Gastroesophageal sphincter (tissue), 4 donors: Measurements from ENCODE around the gene GIPC1. TPM values are rescaled to one million over a fixed set of nuclear protein-coding genes. Genes with fewer than 3 reads are reported as not detected.
A peak's percentile ranks its signal among the peaks of the same experiment; 100 is the strongest.
"Not testable (repeated sequence)": the region's sequence is repeated elsewhere in the genome, so short reads cannot be mapped to it uniquely, and the experiment has no call there.

Experiments
- ATAC-seq: fragments of 150-250 bp; one replicate; pipeline ENCODE4 v1.9.1; 2016; ENCODE audit warnings: mild to moderate bottlenecking, moderate library complexity
- H3K27ac ChIP-seq, 4 donors: fragments of 200-600 bp; sonication (generic) in 3 of 4; 1 replicate in 3 of 4; 2 replicates in 1 of 4; pipeline ENCODE4 v1.5.1; 2016 to 2019
- H3K27me3 ChIP-seq: fragments of 200-600 bp; sonication (generic); one replicate; pipeline ENCODE4 v1.5.1; 2019
- H3K36me3 ChIP-seq, 2 donors: fragments of 200-600 bp; sonication (generic); one replicate each; pipeline ENCODE4 v1.5.1; 2019; ENCODE audit warnings: control low read depth in 1 of 2
- H3K4me1 ChIP-seq, 3 donors: fragments of 200-600 bp; sonication (generic); 1 replicate in 2 of 3; 2 replicates in 1 of 3; pipeline ENCODE4 v1.5.1; 2016 to 2019; ENCODE audit warnings: control low read depth in 2 of 3
- H3K4me3 ChIP-seq, 2 donors: fragments of 200-600 bp; sonication (generic); one replicate each; pipeline ENCODE4 v1.5.1; 2019; ENCODE audit warnings: mild to moderate bottlenecking in 1 of 2, moderate library complexity in 1 of 2
- H3K9me3 ChIP-seq, 3 donors: fragments of 200-600 bp; sonication (generic); one replicate each; pipeline ENCODE4 v1.5.1; 2017 to 2019; ENCODE audit warnings: control low read depth in 2 of 3
- EP300 ChIP-seq: sonication (generic); formaldehyde crosslinking; IDR thresholded peaks from one replicate; pipeline ENCODE4 v1.6.1; 2017; ENCODE audit warnings: antibody characterized with exemption, mild to moderate bottlenecking
- POLR2A ChIP-seq, 2 donors: fragments of 450-650 bp; IDR thresholded peaks; one replicate each; pipeline ENCODE4 v1.6.1; 2017; ENCODE audit warnings: antibody characterized with exemption in 2 of 2, mild to moderate bottlenecking in 2 of 2, moderate library complexity in 1 of 2
- POLR2AphosphoS5 ChIP-seq: sonication (generic); formaldehyde crosslinking; IDR thresholded peaks from one replicate; pipeline ENCODE4 v1.6.1; 2017; ENCODE audit warnings: antibody characterized with exemption
- WGBS, 2 donors: methylation state at CpG; one replicate each; pipeline ENCODE4 v1.1.5; 2018; ENCODE audit warnings: low coverage in 1 of 2; 5-methylcytosine and 5-hydroxymethylcytosine counted together
- total RNA-seq, 4 donors: library from RNA; depleted of rRNA; stranded (reverse); fragments of >200 nt; gene quantifications; one replicate each; pipeline ENCODE4 v1.1.0, GENCODE V29; 2016
- TF ChIP-seq, protein P1 (sequence below), 4 experiments: fragments of 200-600 bp in 2 of 4; fragments of 450-650 bp in 2 of 4; sonication (generic) in 1 of 4; IDR thresholded peaks; one replicate each; pipeline ENCODE4 v1.5.1; 2017 to 2019; ENCODE audit warnings: antibody characterized with exemption in 4 of 4, mild to moderate bottlenecking in 2 of 4, moderate library complexity in 2 of 4

The GIPC1 gene
- total RNA-seq, 4 donors from 2014 or later, result 63.8 to 115 (median 78.3) TPM

DNA sequence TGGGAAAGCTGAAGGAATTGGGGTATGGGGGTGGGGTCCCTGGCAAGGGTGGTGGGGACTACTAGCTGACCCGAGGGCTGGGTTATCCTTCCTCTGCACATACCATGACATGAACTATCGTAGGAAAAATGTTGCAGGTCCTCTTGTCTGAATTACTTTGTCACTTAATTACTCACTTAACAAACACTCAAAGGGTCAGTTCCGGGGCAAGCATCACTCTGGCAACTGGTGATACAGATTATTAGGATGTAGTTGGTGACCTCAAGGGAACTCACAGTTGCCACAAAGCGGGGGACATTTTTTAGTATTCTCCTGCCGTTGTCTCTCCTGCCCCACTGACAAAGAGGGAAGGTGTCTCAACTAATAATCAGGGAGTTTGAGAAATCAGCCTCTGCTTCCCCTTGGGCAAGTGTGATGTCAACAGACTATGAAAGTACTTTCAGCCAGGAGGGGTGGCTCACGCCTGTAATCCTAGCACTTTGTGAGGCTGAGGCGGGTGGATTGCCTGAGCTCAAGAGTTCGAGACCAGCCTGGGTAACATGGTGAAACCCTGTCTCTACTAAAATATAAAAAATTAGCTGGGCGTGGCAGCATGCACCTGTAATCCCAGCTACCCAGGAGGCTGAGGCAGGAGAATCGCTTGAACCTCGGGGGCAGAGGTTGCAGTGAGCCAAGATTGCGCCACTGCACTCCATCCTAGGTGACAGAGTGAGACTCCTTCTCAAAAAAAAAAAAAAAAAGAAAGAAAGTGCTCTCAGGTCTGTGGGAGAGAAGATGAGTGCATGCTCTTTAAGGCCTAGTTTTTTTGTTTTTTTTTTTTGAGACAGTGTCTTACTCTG, 12.0 kb upstream of the GIPC1 start:
- TF ChIP-seq POLR2AphosphoS5, result no peak
- no peak for TF ChIP-seq POLR2A (IDR thresholded peaks at IDR 0.05)
- TF ChIP-seq, protein P1, sequence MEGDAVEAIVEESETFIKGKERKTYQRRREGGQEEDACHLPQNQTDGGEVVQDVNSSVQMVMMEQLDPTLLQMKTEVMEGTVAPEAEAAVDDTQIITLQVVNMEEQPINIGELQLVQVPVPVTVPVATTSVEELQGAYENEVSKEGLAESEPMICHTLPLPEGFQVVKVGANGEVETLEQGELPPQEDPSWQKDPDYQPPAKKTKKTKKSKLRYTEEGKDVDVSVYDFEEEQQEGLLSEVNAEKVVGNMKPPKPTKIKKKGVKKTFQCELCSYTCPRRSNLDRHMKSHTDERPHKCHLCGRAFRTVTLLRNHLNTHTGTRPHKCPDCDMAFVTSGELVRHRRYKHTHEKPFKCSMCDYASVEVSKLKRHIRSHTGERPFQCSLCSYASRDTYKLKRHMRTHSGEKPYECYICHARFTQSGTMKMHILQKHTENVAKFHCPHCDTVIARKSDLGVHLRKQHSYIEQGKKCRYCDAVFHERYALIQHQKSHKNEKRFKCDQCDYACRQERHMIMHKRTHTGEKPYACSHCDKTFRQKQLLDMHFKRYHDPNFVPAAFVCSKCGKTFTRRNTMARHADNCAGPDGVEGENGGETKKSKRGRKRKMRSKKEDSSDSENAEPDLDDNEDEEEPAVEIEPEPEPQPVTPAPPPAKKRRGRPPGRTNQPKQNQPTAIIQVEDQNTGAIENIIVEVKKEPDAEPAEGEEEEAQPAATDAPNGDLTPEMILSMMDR (IDR thresholded peaks at IDR 0.05), result no peak
- TF ChIP-seq EP300, result no peak
- Histone ChIP-seq H3K4me1 (peaks cover 0 to 18% (median 0%) of the 10 kb centered on the region in 3 donors), H3K4me3 (no peak overlapping the region), H3K9me3 (no peaks in the 10 kb centered on the region), H3K27me3 (no peaks in the 10 kb centered on the region), H3K36me3 (peaks cover 0 to 2% of the 10 kb centered on the region in 2 donors), H3K27ac (no peak overlapping the region)
- WGBS, 2 donors, result 41 to 51% methylated on average over 4 to 9 of the region's 12 CpGs
- no peak for ATAC-seq

DNA sequence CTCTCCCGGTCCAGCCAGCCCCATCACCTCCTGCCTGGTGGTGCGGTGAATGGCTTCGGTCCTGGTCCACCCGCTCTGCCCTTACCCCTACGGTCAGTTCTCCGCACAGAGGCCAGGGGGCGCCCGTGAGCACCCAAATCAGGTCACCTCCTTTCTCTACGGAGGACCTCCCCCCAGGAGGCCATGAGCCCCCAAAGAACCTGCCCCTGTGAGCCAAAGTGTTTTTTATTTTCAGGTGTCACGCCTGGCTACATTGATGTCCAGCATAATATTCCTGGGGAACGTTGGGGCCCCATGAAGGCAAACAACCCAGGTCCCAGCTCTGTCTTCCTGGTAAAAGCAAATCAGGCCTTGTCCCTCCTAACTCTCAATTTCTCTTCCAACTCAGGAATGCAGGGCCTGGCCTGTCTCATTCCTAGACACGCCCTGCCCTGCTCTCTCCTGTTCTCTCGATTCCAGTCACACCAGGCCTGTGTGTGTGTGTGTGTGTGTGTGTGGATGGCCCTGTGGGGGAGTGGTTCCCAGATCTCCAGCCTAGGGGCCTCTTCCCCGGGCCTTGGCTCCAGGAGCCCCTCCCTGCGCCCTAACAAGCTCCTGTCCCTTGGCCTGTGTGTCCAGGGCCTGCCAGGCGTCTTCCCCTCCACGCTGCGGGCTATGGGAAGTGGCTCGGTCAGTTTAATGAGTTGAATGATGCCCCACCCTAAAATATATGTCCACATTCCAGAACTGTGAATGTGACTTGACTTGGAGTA, 9.7 kb upstream of the GIPC1 start:
- peak overlapping the region in 1 of 4 donors; percentile 33 for H3K27ac ChIP-seq
- no peaks in the 10 kb centered on the region for H3K36me3 ChIP-seq
- TF ChIP-seq POLR2A (IDR thresholded peaks at IDR 0.05) (no peak), EP300 (no peak), POLR2AphosphoS5 (no peak)
- TF ChIP-seq, protein P1 (IDR thresholded peaks at IDR 0.05), result peak in 3 of 4 experiments; percentile 28 to 58 (median 49)
- H3K4me1 ChIP-seq, result peaks cover 0 to 11% (median 0%) of the 10 kb centered on the region in 3 donors
- no peak overlapping the region for H3K4me3 ChIP-seq
- WGBS, 2 donors, result 23% methylated on average over 8 of the region's 19 CpGs; no CpG with 5 or more reads in 1 of the 2 donors
- H3K9me3 ChIP-seq, result no peaks in the 10 kb centered on the region
- ATAC-seq, result peak; percentile 35
- H3K27me3 ChIP-seq, result no peaks in the 10 kb centered on the region

DNA sequence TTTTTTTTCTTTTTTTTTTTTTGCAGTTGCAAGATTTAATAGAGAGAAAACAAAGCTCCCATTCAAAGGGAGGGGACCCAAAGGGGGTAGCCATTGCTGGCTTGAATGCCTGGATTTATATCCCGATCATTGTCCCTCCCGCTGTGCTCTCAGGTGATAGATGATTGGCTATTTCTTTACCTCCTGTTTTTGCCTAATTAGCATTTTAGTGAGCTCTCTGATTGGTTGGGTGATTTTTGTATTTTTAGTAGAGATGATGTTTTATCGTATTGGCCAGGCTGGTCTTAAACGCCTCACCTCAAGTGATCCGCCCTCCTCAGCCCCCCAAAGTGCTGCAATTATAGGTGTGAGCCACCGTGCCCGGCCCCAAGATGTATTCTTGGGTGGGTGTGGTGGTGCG, 8.6 kb upstream of the GIPC1 start:
- not testable (repeated sequence) for H3K36me3 ChIP-seq, H3K27me3 ChIP-seq, H3K4me1 ChIP-seq, H3K27ac ChIP-seq, H3K4me3 ChIP-seq, ATAC-seq, H3K9me3 ChIP-seq
- 92 to 97% methylated on average over 2 to 6 of the region's 8 CpGs for WGBS, 2 donors

DNA sequence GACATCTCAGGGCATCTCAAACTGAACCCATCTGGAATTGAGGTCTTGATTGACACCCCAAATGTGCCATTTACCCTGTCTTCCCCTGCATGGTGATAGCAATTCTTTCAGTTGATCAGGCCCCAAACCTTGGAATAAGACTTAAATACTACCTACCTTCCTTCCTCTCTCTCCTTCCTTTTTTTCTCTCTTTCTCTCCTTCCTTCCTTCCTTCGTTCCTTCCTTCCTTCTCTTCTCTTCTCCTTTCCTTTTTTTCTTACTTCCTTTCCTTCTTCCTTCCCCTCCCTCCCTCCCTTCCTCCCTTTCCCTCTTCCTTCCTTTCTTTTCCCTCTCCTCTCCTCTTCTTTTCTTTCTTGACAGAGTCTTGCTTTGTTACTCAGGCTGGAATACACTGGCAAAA, 7.4 kb upstream of the GIPC1 start:
- ATAC-seq, result no peak
- no peaks in the 10 kb centered on the region for H3K36me3 ChIP-seq
- H3K4me1 ChIP-seq, result peaks cover 0 to 2% (median 0%) of the 10 kb centered on the region in 3 donors
- H3K4me3 ChIP-seq, result no peak overlapping the region
- H3K27ac ChIP-seq, result no peak overlapping the region
- 56% methylated on average over 1 of the region's 1 CpG; no CpG with 5 or more reads in 1 of the 2 donors for WGBS, 2 donors
- TF ChIP-seq POLR2A (IDR thresholded peaks at IDR 0.05) (no peak), POLR2AphosphoS5 (no peak), EP300 (no peak)
- TF ChIP-seq, protein P1 (IDR thresholded peaks at IDR 0.05), result no peak
- no peaks in the 10 kb centered on the region for H3K27me3 ChIP-seq
- no peaks in the 10 kb centered on the region for H3K9me3 ChIP-seq

GRCh38 chr19:14502334-14503092, 6.6 kb upstream of the GIPC1 start:
- Histone ChIP-seq H3K27ac (no peak overlapping the region), H3K9me3 (no peaks in the 10 kb centered on the region), H3K4me1 (peaks cover 0 to 9% (median 0%) of the 10 kb centered on the region in 3 donors), H3K27me3 (no peaks in the 10 kb centered on the region), H3K36me3 (no peaks in the 10 kb centered on the region), H3K4me3 (no peak overlapping the region)
- 82 to 93% methylated on average over 6 to 7 of the region's 11 CpGs for WGBS, 2 donors
- no peak for ATAC-seq
- TF ChIP-seq, protein P1 (IDR thresholded peaks at IDR 0.05), result no peak
